Measurements from ENCODE around the gene PWWP2A. TPM values are rescaled to one million over a fixed set of nuclear protein-coding genes. Genes with fewer than 3 reads are reported as not detected.

PWWP2A gene
- total and polyA plus RNA-seq, 2 of the 4 experiments (the other 2 are of a cell fraction): 8.8 to 12.5 TPM

- H3K4me1 ChIP-seq (ENCODE audit: control insufficient read depth, insufficient read depth, low read length): no peaks in the 10 kb centered on the region
- H2BK15ac ChIP-seq (ENCODE audit: low read depth, low read length): no peak overlapping the region
- H4K8ac ChIP-seq (ENCODE audit: low read depth in 2 of 2, low read length in 2 of 2): no peak overlapping the region
- no peak overlapping the region for H3K4me3 ChIP-seq (ENCODE audit: insufficient read depth, low read depth, low read length)
- H2AK5ac ChIP-seq (ENCODE audit: low read depth, low read length): no peak overlapping the region
- DNase-seq (no peak), ATAC-seq (ENCODE audit: low read depth) (no peak)
- no peak overlapping the region for H3K9ac ChIP-seq (ENCODE audit: low read depth, low read length)
- H2BK5ac ChIP-seq (ENCODE audit: low read depth, low read length, poor library complexity, severe bottlenecking): no peak overlapping the region
- H3K27ac ChIP-seq (ENCODE audit: insufficient read depth, low read length): no peak overlapping the region
- no peak overlapping the region for H4K91ac ChIP-seq (ENCODE audit: insufficient read depth, low read depth, low read length)
- H3K14ac ChIP-seq (replicated peaks; ENCODE audit: low read depth, low read length): no peak overlapping the region
- no peak overlapping the region for H3K56ac ChIP-seq (ENCODE audit: extremely low read depth, insufficient read depth, low read length)
- peaks cover 4% of the 10 kb centered on the region; the same call in 1 of the 2 replicates for H3K9me1 ChIP-seq (ENCODE audit: insufficient read depth, low read length)
- H3K9me3 ChIP-seq (ENCODE audit: control insufficient read depth, insufficient read depth, low read length): no peaks in the 10 kb centered on the region
- dilution Hi-C loops (cut with HindIII; ENCODE audit: low sequenced_read_pairs, unreplicated experiment): no loop called here
- intact Hi-C loops (cut with micrococcal nuclease): loop anchor here (5.0 kb wide), 1 partner anchor 33 kb away; no protein-coding TSS in a partner anchor
- in situ Hi-C loops (cut with MboI; ENCODE audit: low sequenced_read_pairs): no loop called here
- no peak overlapping the region for H2AFZ ChIP-seq (replicated peaks; ENCODE audit: low read length, poor library complexity)
- H3K4ac ChIP-seq (ENCODE audit: low read depth, low read length): no peak overlapping the region
- H4K5ac ChIP-seq (ENCODE audit: low read depth, low read length): no peak overlapping the region
- H3K18ac ChIP-seq (ENCODE audit: low read depth, low read length): no peak overlapping the region
- no TSS peak for BruUV-seq (replicated peaks)
- H3K4me2 ChIP-seq (ENCODE audit: low read depth, low read length): no peak overlapping the region
- no peak overlapping the region for H2AK9ac ChIP-seq (replicated peaks; ENCODE audit: low read depth, low read length, poor library complexity)
- no peak overlapping the region for H2BK120ac ChIP-seq (ENCODE audit: low read depth, low read length)
- no CpG with 5 or more reads among the region's 1 CpG for WGBS, 2 experiments (ENCODE audit: extremely low coverage in 2 of 2, insufficient read length in 1 of 2)
- peaks cover 9% of the 10 kb centered on the region for H3K36me3 ChIP-seq (ENCODE audit: control insufficient read depth, insufficient read depth, low read length)
- CTCF ChIA-PET: interaction anchor here (1.2 kb wide), 1 partner anchor 10 kb away, joined by 4 read pairs; no protein-coding TSS in a partner anchor
- H3K27me3 ChIP-seq (ENCODE audit: control insufficient read depth, insufficient read depth, low read length): no peaks in the 10 kb centered on the region
- H3K79me1 ChIP-seq (ENCODE audit: low read depth in 1 of 2, low read length in 2 of 2): peaks cover 0 to 8% of the 10 kb centered on the region in 2 experiments; a peak in 3 of 4 replicates
- H4K20me1 ChIP-seq (ENCODE audit: insufficient read depth, low read length): no peaks in the 10 kb centered on the region
- no peak overlapping the region for H2BK20ac ChIP-seq (ENCODE audit: low read depth, low read length)
- TF ChIP-seq MAZ (IDR thresholded peaks at IDR 0.05; ENCODE audit: borderline replicate concordance, low read depth, low read length) (no peak), MXI1 (IDR thresholded peaks at IDR 0.05; ENCODE audit: borderline replicate concordance, low read depth, low read length) (no peak), CTCF (conservative IDR thresholded peaks at IDR 0.05; ENCODE audit: low read depth, low read length) (no peak), MAFK (IDR thresholded peaks at IDR 0.05; ENCODE audit: low read depth, low read length) (no peak), BHLHE40 (IDR thresholded peaks at IDR 0.05; ENCODE audit: low read depth, low read length) (no peak), SMC3 (IDR thresholded peaks at IDR 0.05; ENCODE audit: low read depth, low read length) (no peak), USF2 (IDR thresholded peaks at IDR 0.05; ENCODE audit: low read depth, low read length) (no peak), RAD21 (IDR thresholded peaks at IDR 0.05; ENCODE audit: low read length) (no peak)
- H3K23ac ChIP-seq (ENCODE audit: low read depth, low read length): no peak overlapping the region
- POLR2A ChIA-PET (ENCODE audit: unreplicated experiment): no interaction called here
Measured at GRCh38 chr5:160044391-160044804, 74.9 kb downstream of the PWWP2A start.

All from IMR-90 (cell line).